Kidney (tissue), 14 donors: ENCODE data around the gene HIPK2. TPM values are rescaled to one million over a fixed set of nuclear protein-coding genes. Genes with fewer than 3 reads are reported as not detected.

ENCODE experiments used
- DNase-seq, 5 donors: peaks; one replicate each; pipeline ENCODE4 v3.0.0-alpha.2; 2013 to 2020
- FAIRE-seq: peaks from 2 replicates; lab custom pipeline; 2012; peaks lifted over from hg19 to GRCh38; lab: Jason Lieb, UNC
- H3K27ac ChIP-seq, 2 donors: one replicate each; pipeline ENCODE4 v1.7.0; 2013; ENCODE audit warnings: low read depth in 2 of 2, low read length in 2 of 2, inconsistent platforms in 1 of 2
- H3K27me3 ChIP-seq: one replicate; pipeline ENCODE4 v1.7.1; 2013; ENCODE audit warnings: low read length, inconsistent platforms; ENCODE audit not compliant: control insufficient read depth, insufficient read depth
- H3K36me3 ChIP-seq, 3 donors: one replicate each; pipeline versions ENCODE4 v1.7.0 to v1.7.1; 2013; ENCODE audit warnings: low read length in 3 of 3, control low read depth in 1 of 3, inconsistent platforms in 1 of 3; ENCODE audit not compliant: insufficient read depth in 3 of 3, control insufficient read depth in 2 of 3
- H3K4me1 ChIP-seq, 3 donors: one replicate each; pipeline versions ENCODE4 v1.7.0 to v1.7.1; 2013; ENCODE audit warnings: low read length in 3 of 3, inconsistent platforms in 1 of 3, low read depth in 1 of 3; ENCODE audit not compliant: control insufficient read depth in 2 of 3, insufficient read depth in 2 of 3
- H3K4me3 ChIP-seq, 3 donors: one replicate each; pipeline versions ENCODE4 v1.7.0 to v1.8.1; 2013; ENCODE audit warnings: low read length in 3 of 3, control low read depth in 1 of 3, inconsistent platforms in 1 of 3
- H3K9ac ChIP-seq, 3 donors: one replicate each; pipeline versions ENCODE4 v1.7.0 to v1.7.1; 2013; ENCODE audit warnings: low read length in 3 of 3, control low read depth in 1 of 3, inconsistent platforms in 1 of 3
- H3K9me3 ChIP-seq, 3 donors: one replicate each; pipeline versions ENCODE4 v1.7.0 to v1.7.1; 2013; ENCODE audit warnings: low read length in 3 of 3, control low read depth in 1 of 3, inconsistent platforms in 1 of 3; ENCODE audit not compliant: control insufficient read depth in 2 of 3, insufficient read depth in 1 of 3
- CTCF ChIP-seq: IDR thresholded peaks from 3 replicates; pipeline ENCODE4 v1.5.1; 2012; ENCODE audit warnings: mild to moderate bottlenecking, moderate library complexity, borderline replicate concordance; ENCODE audit not compliant: insufficient read depth; ENCODE audit errors: extremely low read depth
- intact Hi-C: fragments of 100-400 bp; cut with DNase I; formaldehyde crosslinking; loops from one replicate; pipeline ENCODE4 v1.11.1; 2022
- polyA plus RNA-seq: library from polyadenylated mRNA; stranded (reverse); fragments of 350-450 nt; fragmentation: Illumina TruSeq; extraction: RNeasy Lipid Tissue Mini Kit (QIAGEN cat#74804); gene quantifications from one replicate; pipeline ENCODE4 v1.2.3, GENCODE V29; 2014; ENCODE audit warnings: low read depth, low replicate concordance; ENCODE audit not compliant: insufficient read depth
- total RNA-seq: library from RNA; stranded (reverse); fragmentation: NEBNext Ultra II Directional; extraction: Animal tissue kit (Norgen Biotek cat#: 25700); gene quantifications from one replicate; pipeline ENCODE4 v1.2.1, GENCODE V29; 2021
- donor health status: control.
- donor health status: control.
- donor health status: control.
- donor health status: control.
- donor health status: control.
- donor health status: DM: yes; HTN: yes; CAD: no.
- donor health status: Normal renal cell carcinoma (clear cell type).

The HIPK2 gene
- total and polyA plus RNA-seq, 2 donors from 2014 or later: 9.6 to 153 TPM

- Histone ChIP-seq H3K36me3 (no peaks in the 10 kb centered on the region), H3K4me3 (no peak overlapping the region), H3K9me3 (peaks cover 0 to 2% (median 0%) of the 10 kb centered on the region in 3 donors), H3K9ac (no peak overlapping the region), H3K4me1 (no peaks in the 10 kb centered on the region), H3K27ac (no peak overlapping the region), H3K27me3 (no peaks in the 10 kb centered on the region)
- DNase-seq (no peak), FAIRE-seq (no peak)
- TF ChIP-seq CTCF: no peak
- intact Hi-C loops: no loop called here
These were observed 229.3 kb downstream of the HIPK2 start for GRCh38 chr7:139548302-139549028.

GRCh38 chr7:139544645-139545044 is 233.2 kb downstream of the HIPK2 start:
- no peak overlapping the region for H3K27ac ChIP-seq
- no peak overlapping the region for H3K4me3 ChIP-seq
- DNase-seq (no peak), FAIRE-seq (no peak)
- no peaks in the 10 kb centered on the region for H3K4me1 ChIP-seq
- H3K9ac ChIP-seq: no peak overlapping the region
- TF ChIP-seq CTCF: no peak
- no peaks in the 10 kb centered on the region for H3K27me3 ChIP-seq
- intact Hi-C loops: no loop called here
- H3K36me3 ChIP-seq: no peaks in the 10 kb centered on the region
- peaks cover 0 to 2% (median 0%) of the 10 kb centered on the region in 3 donors for H3K9me3 ChIP-seq

- intact Hi-C loops: no loop called here
- Histone ChIP-seq H3K27ac (no peak overlapping the region), H3K9ac (no peak overlapping the region), H3K9me3 (peaks cover 0 to 2% (median 0%) of the 10 kb centered on the region in 3 donors), H3K4me1 (no peaks in the 10 kb centered on the region), H3K27me3 (no peaks in the 10 kb centered on the region), H3K4me3 (no peak overlapping the region), H3K36me3 (no peaks in the 10 kb centered on the region)
- FAIRE-seq (no peak), DNase-seq (no peak)
- no peak for TF ChIP-seq CTCF
These were observed 233.8 kb downstream of the HIPK2 start for GRCh38 chr7:139543801-139544603.
